GM23248 (cell line): ENCODE data around the gene ERCC2. TPM values are rescaled to one million over a fixed set of nuclear protein-coding genes. Genes with fewer than 3 reads are reported as not detected.

ENCODE experiments used
- DNase-seq: peaks from one replicate; pipeline ENCODE4 v3.0.0-alpha.2; 2015
- H2AFZ ChIP-seq: fragments of 200-600 bp; sonication (generic); 2 replicates; pipeline ENCODE4 v1.6.1; 2016; ENCODE audit warnings: antibody characterized with exemption
- H3F3A ChIP-seq: fragments of 200-600 bp; sonication (generic); 2 replicates; pipeline ENCODE4 v1.6.1; 2016; ENCODE audit warnings: mild to moderate bottlenecking, antibody characterized with exemption, mixed run types; ENCODE audit not compliant: insufficient read depth
- H3K27ac ChIP-seq: fragments of 200-600 bp; sonication (generic); 2 replicates; pipeline ENCODE4 v1.5.1; 2016; ENCODE audit warnings: mild to moderate bottlenecking
- H3K27me3 ChIP-seq: fragments of 200-600 bp; sonication (generic); replicated peaks from 2 replicates; pipeline ENCODE4 v1.6.1; 2016; ENCODE audit warnings: mild to moderate bottlenecking; ENCODE audit not compliant: insufficient read depth
- H3K36me3 ChIP-seq: fragments of 200-600 bp; sonication (generic); 2 replicates; pipeline ENCODE4 v1.6.1; 2016; ENCODE audit warnings: low read depth, mild to moderate bottlenecking
- H3K4me1 ChIP-seq: fragments of 200-600 bp; sonication (generic); 2 replicates; pipeline ENCODE4 v1.6.1; 2016; ENCODE audit warnings: mild to moderate bottlenecking; ENCODE audit not compliant: insufficient read depth
- H3K4me2 ChIP-seq: fragments of 200-600 bp; sonication (generic); one replicate; pipeline ENCODE4 v1.6.1; 2016; ENCODE audit warnings: mild to moderate bottlenecking; ENCODE audit not compliant: unreplicated experiment
- H3K4me3 ChIP-seq: fragments of 200-600 bp; sonication (generic); 2 replicates; pipeline ENCODE4 v1.5.1; 2016; ENCODE audit warnings: mild to moderate bottlenecking
- H3K79me2 ChIP-seq: fragments of 200-600 bp; sonication (generic); 2 replicates; pipeline ENCODE4 v1.6.1; 2016; ENCODE audit warnings: mild to moderate bottlenecking; ENCODE audit not compliant: insufficient read depth
- H3K9ac ChIP-seq: fragments of 200-600 bp; sonication (generic); 2 replicates; pipeline ENCODE4 v1.6.1; 2016; ENCODE audit warnings: mild to moderate bottlenecking
- H3K9me2 ChIP-seq: fragments of 200-600 bp; sonication (generic); 2 replicates; pipeline ENCODE4 v1.6.1; 2016; ENCODE audit warnings: mixed run types, mild to moderate bottlenecking, moderate library complexity; ENCODE audit not compliant: insufficient read depth
- H3K9me3 ChIP-seq: fragments of 200-600 bp; sonication (generic); one replicate; pipeline ENCODE4 v1.6.1; 2017; ENCODE audit warnings: low read depth
- H4K20me1 ChIP-seq: fragments of 200-600 bp; sonication (generic); 2 replicates; pipeline ENCODE4 v1.6.0; 2016; ENCODE audit not compliant: insufficient read depth
- EZH2 ChIP-seq: fragments of 200-600 bp; sonication (generic); IDR thresholded peaks from 2 replicates; pipeline ENCODE4 v1.6.1; 2018; ENCODE audit warnings: antibody characterized with exemption, mild to moderate bottlenecking; ENCODE audit not compliant: insufficient read depth, poor library complexity, severe bottlenecking
- EZH2phosphoT487 ChIP-seq: fragments of 200-600 bp; sonication (generic); IDR thresholded peaks from 2 replicates; pipeline ENCODE4 v1.6.1; 2018; ENCODE audit warnings: antibody characterized with exemption, moderate library complexity, mild to moderate bottlenecking, low read depth; ENCODE audit not compliant: insufficient read depth
- WGBS, 2 experiments: methylation state at CpG; one replicate each; pipeline ENCODE4 v1.1.6; 2015 to 2017; ENCODE audit warnings: low lambda C conversion rate in 2 of 2, low coverage in 1 of 2; ENCODE audit errors: missing lambda C conversion rate in 2 of 2; 5-methylcytosine and 5-hydroxymethylcytosine counted together
- in situ Hi-C: fragments of 300-500 bp; cut with MboI; formaldehyde crosslinking; loops from 2 replicates; pipeline ENCODE4 v1.15.0; 2020
- polyA plus RNA-seq: library from polyadenylated mRNA; unstranded; fragments of >200 nt; fragmentation: Nextera tagmentation; extraction: Ambion mirVana; gene quantifications from 2 replicates; pipeline ENCODE4 v1.2.1, GENCODE V29; 2016
- total RNA-seq: library from RNA; depleted of rRNA; stranded (reverse); fragments of >200 nt; shearing (Covaris generic); gene quantifications from 2 replicates; pipeline ENCODE4 v1.2.3, GENCODE V29; 2014

The ERCC2 gene
- total and polyA plus RNA-seq, 2 experiments from 2014 or later: 13.7 to 32.3 TPM

DNA sequence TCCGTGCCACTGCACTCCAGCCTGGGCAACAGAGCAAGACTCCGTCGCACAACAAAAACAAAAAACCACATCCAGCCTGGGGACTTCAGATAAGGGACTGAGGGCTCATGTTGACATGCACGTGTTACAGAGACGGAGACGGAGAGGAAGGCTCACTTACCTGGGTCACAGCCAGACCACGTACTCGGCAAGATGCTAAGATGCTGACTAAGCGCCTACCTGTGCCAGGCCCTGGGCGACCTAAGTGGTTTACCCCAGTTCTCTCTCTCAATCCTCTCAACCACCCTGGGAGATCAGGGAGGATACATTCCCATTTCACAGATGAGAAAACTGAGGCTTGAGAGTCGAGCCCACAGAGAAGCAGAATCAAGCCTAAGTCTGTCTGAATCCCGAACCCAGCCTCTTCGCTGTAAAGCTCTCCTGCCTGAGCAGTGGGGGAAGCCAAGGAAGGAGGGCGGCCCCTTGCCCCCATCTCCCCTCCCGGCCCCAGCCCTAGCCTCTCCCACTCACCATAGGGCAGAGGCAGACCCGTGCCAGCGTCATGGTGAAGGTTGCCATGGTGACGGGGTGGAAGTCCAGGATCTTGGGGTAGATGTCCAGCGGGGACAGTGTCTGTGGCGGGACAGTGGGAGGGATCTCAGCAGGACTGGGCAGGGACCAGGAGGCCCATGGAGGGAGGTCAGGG is 13.5 kb downstream of the ERCC2 start:
- Histone ChIP-seq H3K9ac (no peak overlapping the region), H3F3A (no peaks in the 10 kb centered on the region), H3K79me2 (no peaks in the 10 kb centered on the region), H3K27ac (no peak overlapping the region), H3K9me2 (no peaks in the 10 kb centered on the region), H3K4me1 (no peaks in the 10 kb centered on the region), H3K4me2 (no peak overlapping the region), H3K4me3 (no peak overlapping the region), H3K9me3 (no peaks in the 10 kb centered on the region), H4K20me1 (no peaks in the 10 kb centered on the region), H2AFZ (no peak overlapping the region), H3K36me3 (peaks cover 21% of the 10 kb centered on the region; the same call in 1 of the 2 replicates), H3K27me3 (no peaks in the 10 kb centered on the region)
- no peak for DNase-seq
- TF ChIP-seq EZH2phosphoT487 (no peak), EZH2 (no peak)
- WGBS, 2 experiments: 86 to 90% methylated on average over 14 to 20 of the region's 20 CpGs
- in situ Hi-C loops: no loop called here

DNA sequence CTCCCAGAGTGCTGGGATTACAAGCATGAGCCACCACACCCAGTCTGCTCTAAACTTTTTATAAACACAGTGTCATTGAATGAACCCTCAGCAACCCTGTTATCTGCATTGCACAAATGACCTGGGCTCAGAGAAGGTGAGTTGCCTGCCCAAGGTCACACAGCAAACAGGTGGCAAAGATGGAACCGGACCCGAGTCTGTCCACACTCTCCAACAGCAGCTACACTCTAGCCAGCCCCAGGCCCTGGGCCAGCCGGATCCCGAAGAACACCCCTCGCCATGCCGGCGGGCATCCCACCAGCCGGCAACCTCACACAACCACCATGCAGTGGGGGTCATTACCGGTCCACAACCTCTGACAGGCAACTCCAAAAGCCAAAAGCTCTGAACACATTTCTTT is 14.5 kb downstream of the ERCC2 start:
- Histone ChIP-seq H3K9me3 (no peaks in the 10 kb centered on the region), H3K9me2 (no peaks in the 10 kb centered on the region), H3K36me3 (peaks cover 16% of the 10 kb centered on the region; the same call in 1 of the 2 replicates), H3K4me2 (no peak overlapping the region), H3K27me3 (no peaks in the 10 kb centered on the region), H3K9ac (no peak overlapping the region), H3K27ac (no peak overlapping the region), H2AFZ (no peak overlapping the region), H3K4me1 (no peaks in the 10 kb centered on the region), H3K4me3 (no peak overlapping the region), H4K20me1 (no peaks in the 10 kb centered on the region), H3K79me2 (no peaks in the 10 kb centered on the region), H3F3A (no peaks in the 10 kb centered on the region)
- in situ Hi-C loops: no loop called here
- no peak for TF ChIP-seq EZH2
- TF ChIP-seq EZH2phosphoT487: no peak
- DNase-seq: no peak
- 98 to 99% methylated on average over 9 of the region's 9 CpGs for WGBS, 2 experiments

DNA sequence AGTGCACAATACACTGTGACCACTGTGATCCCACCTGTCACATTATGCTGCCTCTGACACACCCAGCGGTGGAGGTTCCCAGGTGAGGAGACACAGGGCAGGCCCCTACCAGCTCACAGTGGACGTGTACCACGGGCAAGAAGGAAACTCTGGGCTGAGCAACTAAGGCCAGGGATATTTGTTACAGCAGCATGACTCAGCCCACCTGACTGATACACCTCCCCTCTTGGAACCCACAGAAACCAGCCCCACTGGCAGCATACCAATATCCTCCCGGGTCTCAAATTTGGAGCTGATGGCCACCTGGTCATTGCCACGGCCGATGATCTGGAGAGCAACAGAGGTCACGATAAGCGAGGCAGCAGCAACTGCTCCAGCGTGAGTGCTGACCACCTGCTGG is 15.0 kb downstream of the ERCC2 start:
- in situ Hi-C loops: no loop called here

DNA sequence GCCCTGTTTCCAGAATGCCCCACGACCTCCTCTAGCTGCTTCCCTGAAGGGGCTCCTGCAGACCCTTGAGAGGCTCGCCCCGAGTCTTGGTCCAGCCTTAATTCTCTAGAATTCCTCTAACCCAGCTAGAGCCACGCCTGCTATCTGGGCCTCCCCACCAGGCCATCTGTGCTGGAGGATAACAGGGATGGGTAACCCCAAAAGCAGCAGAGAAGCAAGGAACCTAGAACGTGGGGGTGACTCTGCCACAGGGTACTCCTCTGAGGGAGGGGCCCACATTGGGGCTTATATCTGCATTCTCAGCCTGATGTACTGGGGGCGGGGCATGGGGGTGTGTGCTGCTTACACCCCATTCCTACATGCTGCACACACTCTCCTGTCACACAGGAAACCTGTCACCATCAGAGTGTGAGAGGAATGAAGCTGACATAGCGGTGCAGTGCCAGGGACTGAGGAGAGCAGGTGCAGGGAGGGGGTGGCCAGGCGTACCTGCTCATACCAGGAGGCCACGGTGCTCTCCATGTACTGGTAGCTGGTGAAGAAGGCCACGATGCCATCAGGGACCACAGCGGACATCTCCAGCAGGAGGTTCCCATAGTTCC is 16.0 kb downstream of the ERCC2 start:
- TF ChIP-seq EZH2 (no peak), EZH2phosphoT487 (no peak)
- no peak overlapping the region for H3K4me2 ChIP-seq
- H4K20me1 ChIP-seq: no peaks in the 10 kb centered on the region
- no peaks in the 10 kb centered on the region for H3K4me1 ChIP-seq
- in situ Hi-C loops: no loop called here
- 90 to 91% methylated on average over 11 of the region's 11 CpGs for WGBS, 2 experiments
- no peak overlapping the region for H2AFZ ChIP-seq
- no peak overlapping the region for H3K9ac ChIP-seq
- H3K27ac ChIP-seq: no peak overlapping the region
- no peaks in the 10 kb centered on the region for H3F3A ChIP-seq
- H3K27me3 ChIP-seq: no peaks in the 10 kb centered on the region
- no peak for DNase-seq
- no peak overlapping the region for H3K4me3 ChIP-seq
- no peaks in the 10 kb centered on the region for H3K79me2 ChIP-seq
- H3K9me2 ChIP-seq: no peaks in the 10 kb centered on the region
- H3K36me3 ChIP-seq: peaks cover 16% of the 10 kb centered on the region; the same call in 1 of the 2 replicates
- H3K9me3 ChIP-seq: no peaks in the 10 kb centered on the region

More for the DNA sequence above, 15.0 kb downstream of the ERCC2 start:
- Histone ChIP-seq H3K27me3 (no peaks in the 10 kb centered on the region), H3K9ac (no peak overlapping the region), H3F3A (no peaks in the 10 kb centered on the region), H3K9me2 (no peaks in the 10 kb centered on the region), H3K4me1 (no peaks in the 10 kb centered on the region), H3K4me2 (no peak overlapping the region), H3K27ac (no peak overlapping the region), H3K9me3 (no peaks in the 10 kb centered on the region), H2AFZ (no peak overlapping the region), H3K4me3 (no peak overlapping the region), H3K36me3 (peaks cover 16% of the 10 kb centered on the region; the same call in 1 of the 2 replicates), H4K20me1 (no peaks in the 10 kb centered on the region), H3K79me2 (no peaks in the 10 kb centered on the region)
- 97% methylated on average over 9 of the region's 9 CpGs for WGBS, 2 experiments
- TF ChIP-seq EZH2phosphoT487 (no peak), EZH2 (no peak)
- no peak for DNase-seq
